ENCODE measurements around the gene ZER1. TPM values are rescaled to one million over a fixed set of nuclear protein-coding genes. Genes with fewer than 3 reads are reported as not detected.

The ZER1 gene
- total RNA-seq, 1 donor from 2014 or later, result 14.7 TPM

GRCh38 chr9:128773049-128773448 lies 1.3 kb upstream of the ZER1 start:
- Mint-ChIP-seq H3K9me3 (peaks cover 6% of the 10 kb centered on the region), H3K4me3 (peak overlapping the region; percentile 64), H3K27ac (no peak overlapping the region), H3K27me3 (ENCODE audit: insufficient read depth, low read depth) (peaks cover 12% of the 10 kb centered on the region), H3K4me1 (peaks cover 17% of the 10 kb centered on the region), H3K36me3 (no peaks in the 10 kb centered on the region)
- Histone ChIP-seq H3K4me2 (no peak overlapping the region), H3K79me2 (ENCODE audit: low read depth) (peaks cover 24% of the 10 kb centered on the region), H3K4me3 (no peak overlapping the region), H3K36me3 (no peaks in the 10 kb centered on the region), H3K4me1 (no peaks in the 10 kb centered on the region), H2AFZ (replicated peaks) (no peak overlapping the region), H3K27me3 (no peaks in the 10 kb centered on the region), H3F3A (ENCODE audit: low read depth) (peaks cover 24% of the 10 kb centered on the region), H3K9ac (no peak overlapping the region), H3K9me3 (ENCODE audit: low read depth) (no peaks in the 10 kb centered on the region), H4K20me1 (ENCODE audit: low read depth) (peaks cover 10% of the 10 kb centered on the region), H3K27ac (no peak overlapping the region)
- TF ChIP-seq CTCF (IDR thresholded peaks at IDR 0.05), result no peak
- no peak for TF ChIP-seq EZH2 (IDR thresholded peaks at IDR 0.05)
- TF ChIP-seq EZH2phosphoT487 (IDR thresholded peaks at IDR 0.05), result no peak
- DNase-seq (ENCODE audit: low spot score), result no peak

- peaks cover 24% of the 10 kb centered on the region for H3K79me2 ChIP-seq (ENCODE audit: low read depth)
- DNase-seq (ENCODE audit: low spot score), result no peak
- Mint-ChIP-seq H3K27me3 (ENCODE audit: insufficient read depth, low read depth) (peaks cover 11% of the 10 kb centered on the region), H3K27ac (peak overlapping the region; percentile 95), H3K36me3 (no peaks in the 10 kb centered on the region), H3K4me3 (peak overlapping the region; percentile 97), H3K9me3 (peaks cover 6% of the 10 kb centered on the region), H3K4me1 (peaks cover 17% of the 10 kb centered on the region)
- H3K27me3 ChIP-seq, result no peaks in the 10 kb centered on the region
- H3K9me3 ChIP-seq (ENCODE audit: low read depth), result no peaks in the 10 kb centered on the region
- H3F3A ChIP-seq (ENCODE audit: low read depth), result peaks cover 24% of the 10 kb centered on the region
- no peaks in the 10 kb centered on the region for H3K36me3 ChIP-seq
- TF ChIP-seq CTCF (IDR thresholded peaks at IDR 0.05) (no peak), EZH2 (IDR thresholded peaks at IDR 0.05) (no peak), EZH2phosphoT487 (IDR thresholded peaks at IDR 0.05) (no peak)
- H4K20me1 ChIP-seq (ENCODE audit: low read depth), result peaks cover 10% of the 10 kb centered on the region
- no peaks in the 10 kb centered on the region for H3K4me1 ChIP-seq
- H2AFZ ChIP-seq (replicated peaks), result peak overlapping the region; percentile 86
- H3K9ac ChIP-seq, result peak overlapping the region; percentile 84
- H3K4me3 ChIP-seq, result peak overlapping the region; percentile 95
- peak overlapping the region; percentile 95 for H3K4me2 ChIP-seq
- H3K27ac ChIP-seq, result peak overlapping the region; percentile 22
Measured at GRCh38 chr9:128771094-128771721, 519 bp downstream of the ZER1 start.

- Mint-ChIP-seq H3K4me1 (peaks cover 17% of the 10 kb centered on the region), H3K27ac (no peak overlapping the region), H3K27me3 (ENCODE audit: insufficient read depth, low read depth) (peaks cover 9% of the 10 kb centered on the region), H3K9me3 (peaks cover 3% of the 10 kb centered on the region), H3K4me3 (peak overlapping the region; percentile 97), H3K36me3 (no peaks in the 10 kb centered on the region)
- Histone ChIP-seq H3K4me2 (peak overlapping the region; percentile 95), H4K20me1 (ENCODE audit: low read depth) (peaks cover 10% of the 10 kb centered on the region), H2AFZ (replicated peaks) (no peak overlapping the region), H3K9ac (peak overlapping the region; percentile 84), H3K79me2 (ENCODE audit: low read depth) (peaks cover 24% of the 10 kb centered on the region), H3F3A (ENCODE audit: low read depth) (peaks cover 24% of the 10 kb centered on the region), H3K4me3 (peak overlapping the region; percentile 95), H3K27ac (no peak overlapping the region), H3K27me3 (no peaks in the 10 kb centered on the region), H3K9me3 (ENCODE audit: low read depth) (no peaks in the 10 kb centered on the region), H3K4me1 (no peaks in the 10 kb centered on the region), H3K36me3 (no peaks in the 10 kb centered on the region)
- no peak for TF ChIP-seq CTCF (IDR thresholded peaks at IDR 0.05)
- TF ChIP-seq EZH2 (IDR thresholded peaks at IDR 0.05), result no peak
- no peak for TF ChIP-seq EZH2phosphoT487 (IDR thresholded peaks at IDR 0.05)
- DNase-seq (ENCODE audit: low spot score), result no peak
Measured at GRCh38 chr9:128770286-128771030, 1.3 kb downstream of the ZER1 start.

All from neural progenitor cell (in vitro differentiated cells).